Upper lobe of right lung (tissue), 1 donor: ENCODE results near the gene VWA1. TPM values are rescaled to one million over a fixed set of nuclear protein-coding genes. Genes with fewer than 3 reads are reported as not detected.

ENCODE experiments used
- ATAC-seq: fragments of 200-7000 bp; cut with Tn5 transposase; one replicate; pipeline ENCODE4 v1.9.1; 2020; ENCODE audit warnings: mild to moderate bottlenecking, moderate library complexity
- DNase-seq: peaks from one replicate; pipeline ENCODE4 v3.0.0-alpha.2; 2020
- H3K27ac ChIP-seq: fragments of 200-600 bp; one replicate; pipeline ENCODE4 v1.8.0; 2022
- H3K27me3 ChIP-seq: fragments of 200-600 bp; one replicate; pipeline ENCODE4 v1.8.0; 2022; ENCODE audit warnings: mild to moderate bottlenecking
- H3K36me3 ChIP-seq: fragments of 200-600 bp; one replicate; pipeline ENCODE4 v1.8.0; 2022
- H3K4me1 ChIP-seq: fragments of 200-600 bp; one replicate; pipeline ENCODE4 v1.8.0; 2022
- H3K4me3 ChIP-seq: fragments of 200-600 bp; one replicate; pipeline ENCODE4 v1.8.0; 2022; ENCODE audit warnings: mild to moderate bottlenecking
- H3K9me3 ChIP-seq: fragments of 200-600 bp; one replicate; pipeline ENCODE4 v1.8.0; 2022
- intact Hi-C: fragments of 100-400 bp; cut with DNase I; formaldehyde crosslinking; loops from one replicate; pipeline ENCODE4 v1.11.0; 2022
- total RNA-seq: library from RNA; stranded (reverse); fragmentation: NEBNext Ultra II Directional; extraction: Animal tissue kit (Norgen Biotek cat#: 25700); gene quantifications from one replicate; pipeline ENCODE4 v1.2.1, GENCODE V29; 2021
- TF ChIP-seq, protein P1 (sequence below): fragments of 200-600 bp; IDR thresholded peaks from one replicate; pipeline ENCODE4 v1.8.0; 2022; ENCODE audit warnings: antibody characterized with exemption
- donor health status: DM: no; HTN: yes; CAD: no; lungs with severe emphysema.

The VWA1 gene
- total RNA-seq, 1 donor from 2014 or later, result 87.4 TPM

DNA sequence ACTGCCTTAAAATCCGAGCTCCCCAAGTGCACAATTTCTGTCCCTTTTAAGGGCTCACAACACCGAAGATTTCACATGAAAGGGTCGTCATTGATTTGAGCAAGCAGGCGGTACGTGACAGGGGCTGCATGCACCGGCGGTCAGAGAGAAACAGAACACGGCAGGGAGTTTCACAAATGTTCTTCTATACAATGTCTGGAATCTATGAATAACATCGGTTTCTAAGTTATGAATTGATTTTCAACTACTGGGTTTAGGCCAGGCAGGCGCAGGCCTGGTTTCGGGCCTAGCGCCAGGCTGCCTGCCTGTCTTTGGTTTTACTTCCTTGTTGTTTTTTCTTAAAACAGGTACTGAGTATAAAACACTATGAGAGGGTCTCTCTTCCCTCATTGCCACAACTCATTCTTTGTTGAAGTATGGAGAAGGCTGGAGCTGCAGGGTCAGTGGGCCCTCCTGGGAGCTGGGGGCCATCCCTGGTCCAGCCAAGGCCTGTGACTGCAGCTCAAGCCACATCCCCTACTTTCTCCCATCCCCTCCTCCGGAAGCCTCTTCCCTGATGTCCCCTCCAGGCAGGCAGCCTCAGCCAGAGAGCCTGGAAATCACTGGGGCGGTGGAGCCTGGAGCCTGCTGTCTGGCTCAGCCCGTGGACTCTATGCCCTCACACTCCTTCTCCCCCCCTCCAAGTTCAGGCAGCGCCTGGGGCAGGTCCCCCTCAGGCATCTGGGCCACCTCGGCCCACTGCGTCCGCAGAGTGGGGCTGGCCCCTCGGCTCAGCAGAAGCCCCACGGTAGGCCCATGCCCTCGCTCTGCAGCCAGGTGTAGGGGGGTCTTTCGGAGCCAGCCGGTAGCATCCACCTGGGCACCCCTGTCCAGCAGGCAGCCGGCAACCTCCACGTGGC lies 16.8 kb upstream of the VWA1 start:
- Histone ChIP-seq H3K36me3 (no peaks in the 10 kb centered on the region), H3K4me3 (no peak overlapping the region), H3K4me1 (no peaks in the 10 kb centered on the region), H3K27ac (no peak overlapping the region), H3K9me3 (no peaks in the 10 kb centered on the region), H3K27me3 (no peaks in the 10 kb centered on the region)
- no peak for DNase-seq
- no peak for ATAC-seq
- TF ChIP-seq, protein P1, sequence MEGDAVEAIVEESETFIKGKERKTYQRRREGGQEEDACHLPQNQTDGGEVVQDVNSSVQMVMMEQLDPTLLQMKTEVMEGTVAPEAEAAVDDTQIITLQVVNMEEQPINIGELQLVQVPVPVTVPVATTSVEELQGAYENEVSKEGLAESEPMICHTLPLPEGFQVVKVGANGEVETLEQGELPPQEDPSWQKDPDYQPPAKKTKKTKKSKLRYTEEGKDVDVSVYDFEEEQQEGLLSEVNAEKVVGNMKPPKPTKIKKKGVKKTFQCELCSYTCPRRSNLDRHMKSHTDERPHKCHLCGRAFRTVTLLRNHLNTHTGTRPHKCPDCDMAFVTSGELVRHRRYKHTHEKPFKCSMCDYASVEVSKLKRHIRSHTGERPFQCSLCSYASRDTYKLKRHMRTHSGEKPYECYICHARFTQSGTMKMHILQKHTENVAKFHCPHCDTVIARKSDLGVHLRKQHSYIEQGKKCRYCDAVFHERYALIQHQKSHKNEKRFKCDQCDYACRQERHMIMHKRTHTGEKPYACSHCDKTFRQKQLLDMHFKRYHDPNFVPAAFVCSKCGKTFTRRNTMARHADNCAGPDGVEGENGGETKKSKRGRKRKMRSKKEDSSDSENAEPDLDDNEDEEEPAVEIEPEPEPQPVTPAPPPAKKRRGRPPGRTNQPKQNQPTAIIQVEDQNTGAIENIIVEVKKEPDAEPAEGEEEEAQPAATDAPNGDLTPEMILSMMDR, result no peak
- intact Hi-C loops, result no loop called here

DNA sequence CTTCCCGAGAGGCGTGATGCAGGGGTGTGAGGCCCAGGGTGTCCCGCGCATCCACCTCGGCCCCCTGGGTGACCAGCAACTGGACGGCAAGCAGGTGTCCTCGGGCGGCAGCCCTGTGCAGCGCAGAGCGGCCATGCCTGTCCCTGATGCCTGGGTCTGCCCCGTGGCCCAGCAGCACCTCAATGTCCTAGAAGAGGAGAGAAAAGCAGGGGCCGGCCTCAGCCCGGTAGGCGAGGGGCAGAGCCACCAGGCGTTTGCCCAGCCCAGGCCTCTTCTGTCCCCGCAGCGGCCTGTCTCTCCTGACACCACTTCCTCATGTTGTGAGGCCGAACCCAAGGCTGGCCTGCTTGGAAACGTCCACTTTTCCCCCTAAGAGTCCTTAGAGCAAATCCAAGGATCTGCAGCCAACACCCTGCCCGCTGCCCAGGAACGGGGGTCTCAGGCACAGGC lies 16.1 kb upstream of the VWA1 start:
- H3K9me3 ChIP-seq, result no peaks in the 10 kb centered on the region
- no peak for DNase-seq
- H3K4me1 ChIP-seq, result no peaks in the 10 kb centered on the region
- H3K27ac ChIP-seq, result peak overlapping the region; percentile 68
- TF ChIP-seq, protein P1, result no peak
- intact Hi-C loops, result no loop called here
- no peaks in the 10 kb centered on the region for H3K36me3 ChIP-seq
- ATAC-seq, result peak; percentile 25
- peak overlapping the region; percentile 48 for H3K4me3 ChIP-seq
- H3K27me3 ChIP-seq, result no peaks in the 10 kb centered on the region

DNA sequence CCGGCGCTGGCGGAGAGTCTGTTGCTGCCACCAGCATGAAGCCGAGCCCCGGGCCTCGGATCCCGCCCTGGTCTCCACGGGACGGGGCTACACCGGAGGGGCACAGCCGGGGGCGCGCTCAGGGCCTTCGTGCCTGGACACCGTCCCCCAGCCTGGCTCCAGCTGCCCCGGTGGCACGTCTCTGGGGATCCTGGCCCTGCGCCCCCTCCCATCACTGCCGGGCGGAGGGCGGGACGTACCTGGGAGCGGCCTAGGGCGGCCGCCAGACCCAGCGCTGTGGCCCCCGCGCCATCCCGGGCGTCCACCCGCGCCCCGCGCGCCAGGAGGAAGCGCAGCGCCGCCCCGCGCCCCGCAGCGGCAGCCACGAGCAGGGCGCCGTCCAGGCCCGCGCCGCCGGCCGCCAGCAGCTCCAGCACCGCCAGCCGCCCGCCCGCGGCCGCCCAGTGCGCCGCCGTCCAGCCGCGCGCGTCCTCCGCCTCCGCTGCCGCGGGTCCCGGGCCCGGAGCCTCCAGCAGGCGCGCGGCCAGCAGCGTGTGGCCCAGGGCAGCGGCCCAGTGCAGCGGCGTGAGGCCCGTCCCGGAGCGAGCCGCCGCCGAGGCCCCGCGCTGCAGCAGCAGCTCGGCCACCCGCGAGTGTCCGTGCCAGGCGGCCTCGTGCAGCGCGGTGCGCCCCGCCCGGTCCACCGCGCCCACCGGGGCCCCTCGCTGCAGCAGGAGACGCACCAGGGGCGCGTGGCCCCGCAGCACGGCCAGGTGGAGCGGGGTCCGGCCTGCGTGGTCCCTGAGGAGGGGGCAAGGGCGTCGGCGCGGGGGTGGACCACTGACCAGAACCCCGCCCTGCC lies 15.5 kb upstream of the VWA1 start:
- peak; percentile 64 for ATAC-seq
- no peaks in the 10 kb centered on the region for H3K4me1 ChIP-seq
- peak; percentile 73 for DNase-seq
- TF ChIP-seq, protein P1, result no peak
- intact Hi-C loops, result no loop called here
- no peaks in the 10 kb centered on the region for H3K9me3 ChIP-seq
- peak overlapping the region; percentile 48 for H3K4me3 ChIP-seq
- no peaks in the 10 kb centered on the region for H3K36me3 ChIP-seq
- peak overlapping the region; percentile 81 for H3K27ac ChIP-seq
- H3K27me3 ChIP-seq, result no peaks in the 10 kb centered on the region

DNA sequence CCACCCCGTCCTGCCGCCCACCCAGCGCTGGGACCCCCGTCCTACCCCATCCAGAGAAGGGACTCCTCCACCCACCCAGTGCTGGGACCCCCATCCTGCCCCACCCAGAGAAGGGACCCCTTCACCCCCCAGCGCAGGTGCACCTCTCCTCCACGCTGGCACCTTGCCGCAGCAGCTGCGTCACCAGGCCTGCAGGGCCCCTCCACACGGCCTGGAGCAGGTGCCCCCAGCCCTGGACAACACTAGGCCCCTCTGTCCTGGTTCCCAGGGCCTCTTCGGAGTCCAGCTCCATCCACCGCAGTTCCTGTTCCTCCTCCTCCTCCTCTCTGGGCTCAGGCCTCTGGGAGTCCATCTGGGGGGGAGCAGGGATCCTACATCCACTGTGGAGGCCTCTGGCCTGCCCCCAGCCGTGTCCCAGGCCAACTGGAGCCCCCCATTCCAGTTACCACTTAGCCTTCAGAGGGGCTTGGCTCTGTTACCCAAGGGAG lies 14.8 kb upstream of the VWA1 start:
- TF ChIP-seq, protein P1, result no peak
- intact Hi-C loops, result no loop called here
- ATAC-seq (peak; percentile 33), DNase-seq (no peak)
- no peaks in the 10 kb centered on the region for H3K9me3 ChIP-seq
- H3K27me3 ChIP-seq, result no peaks in the 10 kb centered on the region
- H3K4me3 ChIP-seq, result peak overlapping the region; percentile 47
- H3K36me3 ChIP-seq, result no peaks in the 10 kb centered on the region
- no peaks in the 10 kb centered on the region for H3K4me1 ChIP-seq
- H3K27ac ChIP-seq, result peak overlapping the region; percentile 81

DNA sequence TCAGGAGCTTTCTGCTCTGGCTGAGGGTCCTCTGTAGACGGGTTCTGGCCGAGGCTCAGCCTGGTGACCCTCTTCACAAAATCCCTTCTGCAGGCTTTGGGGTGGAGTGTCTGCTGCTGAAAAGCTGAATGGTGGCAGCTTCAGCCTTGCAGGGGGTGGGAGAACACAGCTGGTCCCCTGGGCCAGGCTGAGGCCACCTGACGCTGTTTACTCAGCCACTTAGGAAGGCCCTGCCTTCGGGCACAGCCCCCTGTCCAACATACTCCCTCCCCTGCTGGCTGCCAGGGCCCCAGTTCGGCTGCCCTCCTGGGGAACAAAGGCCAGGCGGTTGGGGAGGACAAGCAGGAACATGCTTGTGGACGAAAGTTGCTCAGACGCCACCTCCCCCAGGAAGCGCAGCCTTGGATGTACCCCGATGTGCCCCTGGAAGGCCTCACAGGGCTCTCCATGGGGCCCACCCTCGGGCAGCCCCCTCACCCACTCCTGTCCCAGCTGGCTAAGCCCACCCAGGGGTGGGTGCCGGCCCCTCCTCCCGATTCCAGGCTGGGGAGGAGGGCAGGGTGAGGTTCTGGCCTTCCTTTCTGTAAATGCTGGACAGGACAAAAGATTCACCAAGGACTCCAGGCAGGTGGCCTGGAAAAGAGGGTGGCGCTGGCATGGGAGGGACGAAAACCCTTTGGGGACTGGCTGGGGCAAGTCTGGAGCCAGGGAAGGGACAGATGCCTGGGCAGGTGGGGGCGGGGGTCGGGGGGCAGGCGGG lies 14.2 kb upstream of the VWA1 start, which contains the start of gene ANKRD65:
Gene ANKRD65 (minus strand): TSS at position 130 of the 760 bp plus-strand sequence. CDS start 271 bp downstream, outside the sequence.
- H3K27ac ChIP-seq, result peak within 1 kb of the TSS; percentile 81
- intact Hi-C loops, result no loop called here
- peak; percentile 88 for ATAC-seq

More for the DNA sequence above, 14.2 kb upstream of the VWA1 start, which contains the start of gene ANKRD65:
- Histone ChIP-seq H3K36me3 (no peaks in the 10 kb centered on the region), H3K27me3 (no peaks in the 10 kb centered on the region), H3K4me1 (no peaks in the 10 kb centered on the region), H3K4me3 (peak within 1 kb of the TSS; percentile 47), H3K9me3 (no peaks in the 10 kb centered on the region)
- TF ChIP-seq, protein P1, result no peak
- DNase-seq, result peak; percentile 84
